Activated CD4-positive, CD25-positive, alpha-beta regulatory T cell treated with anti-CD3 and anti-CD28 coated beads, Interleukin-2, amount 50 U/mL, for 24 hours (primary cell): ENCODE results near the gene PPM1K.

Experiments
- ATAC-seq, 2 donors: fragments of 150-1000 bp; cut with Tn5 transposase; one replicate each; pipeline ENCODE4 v1.10.0; 2021; ENCODE audit warnings: mild to moderate bottlenecking in 1 of 2, moderate library complexity in 1 of 2

The PPM1K gene

DNA sequence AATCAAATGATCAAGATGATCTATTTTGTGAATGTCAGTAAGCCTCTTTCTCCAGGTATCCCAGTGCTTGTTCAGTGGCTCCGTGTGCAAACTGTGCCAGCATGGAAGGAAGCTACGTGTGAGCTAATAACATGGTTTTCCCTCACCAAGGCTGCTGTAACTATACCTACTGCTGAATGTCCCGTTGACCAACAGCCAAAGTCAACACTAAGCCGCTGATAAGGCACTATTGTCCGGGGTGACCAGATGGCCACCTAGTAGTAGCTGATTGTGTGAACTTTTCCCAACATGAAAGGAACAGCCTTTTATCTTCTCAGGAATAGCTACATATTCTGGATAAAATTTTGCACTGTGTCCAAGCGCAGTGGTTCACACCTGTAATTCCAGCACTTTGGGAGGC lies 68.0 kb downstream of the PPM1K start:
- no peak for ATAC-seq

GRCh38 chr4:88215351-88215750 lies 69.0 kb downstream of the PPM1K start:
- ATAC-seq, result no peak

DNA sequence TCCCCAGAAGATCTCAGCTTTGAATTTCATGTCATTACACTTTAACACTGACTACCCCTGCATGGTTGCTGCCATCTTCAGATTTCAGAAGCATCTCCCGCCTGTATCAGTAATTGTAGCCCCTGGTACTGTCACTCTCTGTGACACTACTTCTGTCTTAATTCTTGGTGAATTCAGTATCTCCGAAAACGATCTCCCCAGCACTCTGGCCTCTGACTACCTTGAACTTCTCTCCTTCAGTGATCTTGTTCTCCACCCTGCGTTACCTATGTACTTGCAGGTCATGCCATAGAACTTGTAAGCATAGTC lies 72.2 kb downstream of the PPM1K start:
- no peak for ATAC-seq

DNA sequence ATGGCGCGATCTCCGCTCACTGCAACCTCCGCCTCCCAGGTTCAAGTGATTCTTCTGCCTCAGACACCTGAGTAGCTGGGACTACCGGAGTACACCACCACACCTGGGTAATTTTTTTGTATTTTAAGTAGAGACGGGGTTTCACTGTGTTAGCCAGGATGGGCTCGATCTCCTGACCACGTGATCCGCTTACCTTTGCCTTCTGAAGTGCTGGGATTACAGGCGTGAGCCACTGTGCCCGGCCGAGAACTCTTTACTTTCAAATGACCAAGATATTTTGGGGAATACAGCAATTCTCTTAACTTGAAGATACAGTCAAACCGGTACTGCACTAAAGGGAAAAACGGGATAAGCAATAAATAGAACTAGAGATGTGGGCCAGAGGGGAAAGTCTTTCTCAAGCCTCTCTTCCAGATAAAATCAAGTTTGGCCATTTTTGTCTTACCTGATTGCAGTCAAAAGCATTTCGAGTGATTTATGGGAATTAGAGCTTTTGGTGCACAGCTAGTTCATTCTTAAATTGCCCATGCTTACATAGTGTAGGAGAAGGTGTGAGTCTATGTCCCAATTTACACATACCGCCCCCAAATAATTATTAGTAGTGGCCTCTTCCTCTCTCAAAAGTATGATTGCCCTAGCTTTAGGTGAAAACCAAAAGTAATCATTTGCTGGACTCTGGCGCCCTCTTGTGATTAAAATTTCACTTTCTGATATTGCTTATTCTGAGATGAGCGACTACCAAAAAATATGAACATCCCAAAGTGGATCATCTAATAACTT lies 72.7 kb downstream of the PPM1K start:
- ATAC-seq, result no peak

- no peak for ATAC-seq
Measured at GRCh38 chr4:88208156-88208555, 76.2 kb downstream of the PPM1K start.
